ENCODE data around the gene CARS2.
"Not testable (repeated sequence)": the region's sequence is repeated elsewhere in the genome, so short reads cannot be mapped to it uniquely, and the experiment has no call there.

DNA sequence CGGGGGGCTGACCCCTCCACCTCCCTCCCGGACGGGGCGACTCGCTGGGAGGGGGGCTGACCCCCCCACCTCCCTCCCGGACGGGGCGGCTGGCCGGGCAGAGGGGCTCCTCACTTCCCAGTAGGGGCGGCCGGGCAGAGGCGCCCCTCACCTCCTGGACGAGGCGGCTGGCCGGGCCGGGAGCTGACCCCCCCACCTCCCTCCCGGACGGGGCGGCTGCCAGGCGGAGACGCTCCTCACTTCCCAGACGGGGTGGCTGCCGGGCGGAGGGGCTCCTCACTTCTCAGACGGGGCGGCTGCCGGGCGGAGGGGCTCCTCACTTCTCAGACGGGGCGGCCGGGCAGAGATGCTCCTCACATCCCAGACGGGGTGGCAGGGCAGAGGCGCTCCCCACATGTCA lies 99.6 kb downstream of the CARS2 start:
- not testable (repeated sequence) for TF ChIP-seq POLR2A (IDR thresholded peaks at IDR 0.05)
- TF ChIP-seq, protein P1, sequence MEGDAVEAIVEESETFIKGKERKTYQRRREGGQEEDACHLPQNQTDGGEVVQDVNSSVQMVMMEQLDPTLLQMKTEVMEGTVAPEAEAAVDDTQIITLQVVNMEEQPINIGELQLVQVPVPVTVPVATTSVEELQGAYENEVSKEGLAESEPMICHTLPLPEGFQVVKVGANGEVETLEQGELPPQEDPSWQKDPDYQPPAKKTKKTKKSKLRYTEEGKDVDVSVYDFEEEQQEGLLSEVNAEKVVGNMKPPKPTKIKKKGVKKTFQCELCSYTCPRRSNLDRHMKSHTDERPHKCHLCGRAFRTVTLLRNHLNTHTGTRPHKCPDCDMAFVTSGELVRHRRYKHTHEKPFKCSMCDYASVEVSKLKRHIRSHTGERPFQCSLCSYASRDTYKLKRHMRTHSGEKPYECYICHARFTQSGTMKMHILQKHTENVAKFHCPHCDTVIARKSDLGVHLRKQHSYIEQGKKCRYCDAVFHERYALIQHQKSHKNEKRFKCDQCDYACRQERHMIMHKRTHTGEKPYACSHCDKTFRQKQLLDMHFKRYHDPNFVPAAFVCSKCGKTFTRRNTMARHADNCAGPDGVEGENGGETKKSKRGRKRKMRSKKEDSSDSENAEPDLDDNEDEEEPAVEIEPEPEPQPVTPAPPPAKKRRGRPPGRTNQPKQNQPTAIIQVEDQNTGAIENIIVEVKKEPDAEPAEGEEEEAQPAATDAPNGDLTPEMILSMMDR (IDR thresholded peaks at IDR 0.05), result not testable (repeated sequence)
